T-helper 9 cell (primary cell): Measurements from ENCODE around the gene DAPK2.

ENCODE experiments used
- DNase-seq: peaks from one replicate; pipeline ENCODE4 v3.0.0-alpha.2; 2020

Gene DAPK2

DNA sequence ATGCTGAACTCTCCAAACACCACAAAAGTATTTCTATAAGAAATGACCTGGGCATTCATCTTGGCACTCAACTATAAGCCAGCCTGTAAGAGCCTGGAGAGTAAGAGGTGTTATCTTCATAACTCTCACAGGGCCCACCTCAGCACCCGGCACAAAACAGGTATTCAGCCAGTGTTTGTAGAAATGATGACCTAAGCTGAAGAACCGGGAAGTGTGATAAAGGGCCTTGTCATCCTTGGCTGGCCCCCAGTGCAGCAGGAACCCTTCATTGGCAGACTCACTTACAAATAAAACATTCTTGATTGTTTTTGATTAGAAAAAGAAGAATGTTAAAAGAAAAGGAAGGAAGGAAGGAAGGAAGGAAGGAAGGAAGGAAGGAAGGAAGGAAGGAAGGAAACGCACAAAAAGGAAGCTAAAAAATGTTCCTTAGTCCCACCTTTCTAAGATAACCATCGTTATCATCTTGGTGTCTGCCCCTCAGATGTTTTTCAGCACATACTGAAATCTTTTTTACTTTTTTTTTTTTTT lies 52.1 kb downstream of the DAPK2 start:
- DNase-seq = no peak

GRCh38 chr15:63992300-63992699 lies 54.0 kb downstream of the DAPK2 start:
- DNase-seq = no peak

DNA sequence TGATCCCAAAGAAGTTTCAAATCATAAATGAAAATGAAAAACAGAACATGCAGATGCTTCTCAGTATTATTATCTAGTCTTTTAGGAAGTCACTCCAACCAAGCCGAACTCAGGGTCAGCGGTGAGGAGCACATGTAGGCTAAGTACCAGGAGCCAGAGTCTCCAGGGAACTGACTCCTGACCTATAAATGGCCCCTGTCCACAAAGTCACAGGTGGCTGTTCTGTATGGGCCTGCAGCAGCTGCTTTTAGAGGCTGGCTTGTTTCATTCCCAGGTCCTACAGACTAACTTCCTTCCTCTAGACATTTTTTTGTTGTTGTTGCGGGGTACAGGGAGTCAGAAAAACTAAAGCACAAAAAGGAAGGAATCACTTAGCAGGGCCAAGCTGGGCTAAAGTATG lies 54.6 kb downstream of the DAPK2 start:
- DNase-seq = no peak

- DNase-seq = no peak
Measured at GRCh38 chr15:63990454-63990853, 55.8 kb downstream of the DAPK2 start.

- no peak for DNase-seq
Measured at GRCh38 chr15:63987796-63988378, 58.4 kb downstream of the DAPK2 start.

DNA sequence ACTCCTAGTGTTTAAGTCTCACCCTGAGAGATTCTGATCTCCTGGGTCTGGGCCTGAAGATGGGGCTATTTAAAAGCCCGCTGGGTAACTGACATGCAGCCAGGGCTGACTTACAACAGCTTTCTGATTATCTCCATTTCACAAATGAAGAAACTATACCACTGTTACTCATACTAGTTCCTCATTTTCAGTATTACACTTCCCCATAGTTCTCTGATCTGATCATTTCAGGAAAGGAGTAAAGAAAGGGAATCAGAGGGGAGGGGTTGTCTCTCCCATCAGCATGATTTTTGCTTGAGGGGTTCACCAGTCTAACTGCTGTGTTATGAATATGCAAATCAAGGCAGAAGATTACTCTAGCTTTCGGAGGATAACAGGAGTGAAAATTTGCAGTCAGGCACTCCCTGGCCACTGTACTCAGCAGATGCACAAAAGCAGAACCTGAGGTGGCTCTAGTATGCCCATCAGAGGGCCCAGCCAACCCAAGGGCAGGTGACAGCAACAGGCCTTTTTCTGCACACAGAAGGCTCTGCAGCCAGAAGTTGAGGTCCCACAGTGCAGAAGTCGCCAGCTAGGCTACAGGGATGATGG lies 59.4 kb downstream of the DAPK2 start:
- DNase-seq = no peak

GRCh38 chr15:63986185-63986680 lies 60.1 kb downstream of the DAPK2 start:
- DNase-seq = no peak

GRCh38 chr15:63985221-63986184 lies 60.8 kb downstream of the DAPK2 start:
- no peak for DNase-seq

- no peak for DNase-seq
Measured at GRCh38 chr15:63984331-63984730, 62.0 kb downstream of the DAPK2 start.

DNA sequence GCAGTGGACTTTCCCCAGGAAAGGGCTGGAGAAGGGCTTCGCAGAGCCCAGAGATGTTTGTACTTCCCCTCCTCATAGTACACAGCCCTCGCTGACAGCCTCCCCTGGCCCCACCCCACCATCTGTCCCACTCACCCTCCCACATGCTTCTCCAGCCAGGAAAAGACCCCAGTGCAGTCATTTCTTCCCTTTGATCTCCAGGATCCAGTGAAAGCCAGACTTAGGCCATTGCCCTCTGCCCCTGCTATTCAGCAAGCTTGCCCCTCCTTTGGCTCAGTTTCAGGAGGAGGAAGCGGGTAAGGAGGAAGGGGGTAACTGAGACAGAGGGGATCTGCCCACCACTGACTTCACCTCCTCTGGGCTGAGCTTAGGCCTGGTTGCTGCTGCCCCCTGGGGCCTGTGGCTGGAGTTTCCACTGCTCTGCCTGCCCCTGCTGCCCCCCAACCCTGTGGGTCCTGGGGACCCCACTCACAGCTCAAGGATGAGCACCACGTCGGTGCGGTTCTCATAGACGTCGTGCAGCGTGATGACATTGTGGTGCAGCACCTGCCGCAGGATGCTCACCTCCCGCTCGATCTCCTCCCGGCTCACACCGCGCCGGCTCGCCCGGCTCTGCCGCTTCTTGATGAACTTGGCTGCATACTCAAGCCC lies 63.1 kb downstream of the DAPK2 start:
- no peak for DNase-seq

- no peak for DNase-seq
Measured at GRCh38 chr15:63982381-63982854, 63.9 kb downstream of the DAPK2 start.

- DNase-seq = no peak
Measured at GRCh38 chr15:63981596-63982320, 64.5 kb downstream of the DAPK2 start.

- no peak for DNase-seq
Measured at GRCh38 chr15:63979262-63979793, 67.0 kb downstream of the DAPK2 start.

GRCh38 chr15:63978511-63979261 lies 67.6 kb downstream of the DAPK2 start:
- no peak for DNase-seq

GRCh38 chr15:63977119-63977518 lies 69.2 kb downstream of the DAPK2 start:
- DNase-seq = no peak

DNA sequence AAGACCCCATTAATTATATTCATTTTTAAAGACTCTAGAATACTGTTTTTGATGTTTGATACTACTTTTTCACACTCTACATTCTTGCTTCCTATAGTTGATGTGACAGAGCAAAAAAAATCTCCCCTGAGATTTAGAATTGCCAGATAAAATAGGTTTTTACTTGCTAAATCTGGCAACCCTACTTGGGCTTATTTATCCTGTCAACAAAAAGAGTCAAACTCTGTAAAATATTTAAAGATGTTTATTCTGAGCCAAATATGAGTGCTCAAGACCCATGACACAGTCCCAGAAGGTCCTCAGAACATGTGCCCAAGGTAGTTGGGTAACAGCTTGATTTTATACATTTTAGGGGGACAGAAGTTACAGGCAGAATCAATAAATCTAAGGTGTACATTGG lies 72.3 kb downstream of the DAPK2 start:
- DNase-seq = no peak

- DNase-seq = no peak
Measured at GRCh38 chr15:63973212-63974009, 72.9 kb downstream of the DAPK2 start.

DNA sequence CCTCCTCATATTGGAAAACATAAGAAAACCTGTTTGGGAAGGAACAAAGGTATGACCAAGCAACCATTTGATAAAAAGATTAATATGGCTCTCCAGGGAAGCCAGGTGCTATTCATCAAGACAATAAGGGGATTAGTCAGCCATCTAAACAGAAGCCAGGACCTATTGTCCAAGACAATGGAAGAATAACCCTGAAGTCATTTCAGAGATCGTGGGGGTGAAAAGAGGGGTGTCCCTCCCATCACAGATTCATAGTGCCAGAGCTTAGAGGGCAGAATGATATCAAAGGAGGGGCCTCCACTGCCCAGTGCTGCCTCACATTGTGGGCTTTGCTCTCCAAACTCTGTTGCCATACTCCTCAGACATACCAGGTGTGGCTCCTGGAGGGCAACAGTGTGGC lies 73.5 kb downstream of the DAPK2 start:
- no peak for DNase-seq

GRCh38 chr15:63971904-63972303 lies 74.4 kb downstream of the DAPK2 start:
- DNase-seq = no peak

DNA sequence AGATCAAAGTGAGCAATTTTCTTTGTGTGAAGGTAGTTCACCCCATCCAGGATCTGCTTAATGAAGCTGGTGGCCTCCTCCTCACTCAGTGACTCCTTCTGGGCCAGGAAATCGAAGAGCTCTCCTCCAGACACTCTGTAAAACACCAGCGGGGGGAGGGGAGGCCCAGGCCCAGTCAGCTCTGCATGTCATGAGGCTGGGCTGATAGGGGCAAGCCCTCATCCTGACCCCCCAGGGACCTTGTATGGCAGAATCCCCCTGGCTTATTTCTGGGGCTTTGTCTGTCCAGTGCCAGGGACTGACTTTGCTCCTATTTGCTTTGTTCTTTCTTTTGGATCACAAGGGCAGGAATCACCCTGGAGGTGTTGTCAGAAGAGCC lies 74.9 kb downstream of the DAPK2 start:
- DNase-seq = peak; percentile 35
